GM12878 (cell line): Measurements from ENCODE around the gene DGKB. TPM values are rescaled to one million over a fixed set of nuclear protein-coding genes. Genes with fewer than 3 reads are reported as not detected.

Source experiments
- ATAC-seq: fragments of 200-7000 bp; cut with Tn5 transposase; 3 replicates; pipeline ENCODE4 v1.9.1; 2020; ENCODE audit warnings: mild to moderate bottlenecking, moderate library complexity
- BruUV-seq: library from RNA; stranded (reverse); fragments of 400-500 nt; replicated peaks from 2 replicates; lab custom pipeline; 2021; lab: Mats Ljungman, UMichigan
- CTCF ChIA-PET: fragments of 300-600 bp; sonication (Branson Sonifier 250); formaldehyde crosslinking; extraction: SDS; loops from one replicate; lab custom pipeline; 2021; ENCODE audit warnings: inconsistent platforms; lab: Yijun Ruan, JAX
- POLR2A ChIA-PET: fragments of 350-600 bp; formaldehyde crosslinking; extraction: SDS; loops from one replicate; lab custom pipeline; 2021; ENCODE audit warnings: inconsistent platforms; lab: Charles Lee
- RAD21 ChIA-PET: fragments of 300-600 bp; sonication (Branson Sonifier 250); formaldehyde crosslinking; loops from one replicate; lab custom pipeline; 2023; ENCODE audit warnings: antibody characterized with exemption; ENCODE audit not compliant: unreplicated experiment; lab: Charles Lee
- SMC1A ChIA-PET: fragments of 300-600 bp; sonication (Branson Sonifier 250); formaldehyde crosslinking; loops from one replicate; lab custom pipeline; 2023; ENCODE audit not compliant: unreplicated experiment, uncharacterized antibody; lab: Charles Lee
- DNase-seq: peaks from one replicate; pipeline ENCODE4 v3.0.0-alpha.2; 2011; ENCODE audit warnings: low read depth, low spot score
- FAIRE-seq: peaks from 3 replicates; lab custom pipeline; 2011; peaks lifted over from hg19 to GRCh38; lab: Jason Lieb, UNC
- H2AFZ ChIP-seq: 2 replicates; pipeline ENCODE4 v1.6.0; 2011; ENCODE audit warnings: low read depth, low read length, control low read depth; ENCODE audit not compliant: control insufficient read depth
- H3K27ac ChIP-seq: 2 replicates; pipeline ENCODE4 v1.5.1; 2011; ENCODE audit warnings: control low read depth; ENCODE audit not compliant: control insufficient read depth, insufficient read depth
- H3K27me3 ChIP-seq, 2 experiments: replicated peaks in 1 of 2; 2 replicates each; pipeline versions ENCODE4 v1.6.0 to v1.6.1; 2011; ENCODE audit warnings: low read length in 1 of 2; ENCODE audit not compliant: control insufficient read depth in 2 of 2, insufficient read depth in 2 of 2
- H3K36me3 ChIP-seq, 2 experiments: 2 replicates each; pipeline ENCODE4 v1.5.1; 2011; ENCODE audit warnings: low read length in 1 of 2; ENCODE audit not compliant: control insufficient read depth in 2 of 2, insufficient read depth in 2 of 2
- H3K4me1 ChIP-seq: 2 replicates; pipeline ENCODE4 v1.6.1; 2011; ENCODE audit warnings: mild to moderate bottlenecking, low read length, moderate library complexity, mixed read lengths; ENCODE audit not compliant: control insufficient read depth, insufficient read depth
- H3K4me2 ChIP-seq: 2 replicates; pipeline ENCODE4 v1.6.0; 2011; ENCODE audit warnings: control low read depth; ENCODE audit not compliant: control insufficient read depth, insufficient read depth
- H3K4me3 ChIP-seq: fragments of 200-600 bp; sonication (generic); 2 replicates; pipeline ENCODE4 v1.5.1; 2016
- H3K79me2 ChIP-seq: 2 replicates; pipeline ENCODE4 v1.6.0; 2011; ENCODE audit warnings: low read length; ENCODE audit not compliant: control insufficient read depth, insufficient read depth
- H3K9ac ChIP-seq: 2 replicates; pipeline ENCODE4 v1.8.0; 2011; ENCODE audit warnings: low read length, control low read depth, mixed read lengths; ENCODE audit not compliant: control insufficient read depth, insufficient read depth
- H3K9me3 ChIP-seq: replicated peaks from 3 replicates; pipeline ENCODE4 v1.5.1; 2011; ENCODE audit warnings: mild to moderate bottlenecking, low read length; ENCODE audit not compliant: control insufficient read depth, insufficient read depth
- H4K20me1 ChIP-seq: 2 replicates; pipeline ENCODE4 v1.6.0; 2011; ENCODE audit not compliant: control insufficient read depth, insufficient read depth
- CBX3 ChIP-seq: fragments of 200-600 bp; sonication (generic); IDR thresholded peaks from 2 replicates; pipeline ENCODE4 v1.6.1; 2016; ENCODE audit warnings: low read depth, borderline replicate concordance
- CEBPB ChIP-seq, 2 experiments: fragments of 150-350 bp in 1 of 2; IDR thresholded peaks; 2 replicates each; pipeline ENCODE4 v1.6.1; 2012 to 2014; ENCODE audit warnings: low read depth in 2 of 2, low read length in 2 of 2, borderline replicate concordance in 1 of 2, inconsistent platforms in 1 of 2
- CHD1 ChIP-seq: IDR thresholded peaks from 2 replicates; pipeline ENCODE4 v1.6.1; 2012; ENCODE audit warnings: low read depth, low read length, improper control_type of control experiment
- CHD4 ChIP-seq: fragments of 200-600 bp; sonication (generic); IDR thresholded peaks from 2 replicates; pipeline ENCODE4 v1.6.1; 2016; ENCODE audit warnings: mild to moderate bottlenecking
- FOXK2 ChIP-seq: fragments of 450-650 bp; IDR thresholded peaks from 2 replicates; pipeline ENCODE4 v1.6.1; 2017; ENCODE audit warnings: mild to moderate bottlenecking, moderate library complexity
- KAT2A ChIP-seq: conservative IDR thresholded peaks from 2 replicates; pipeline ENCODE4 v1.6.1; 2011; ENCODE audit warnings: low read depth, low read length; ENCODE audit not compliant: control insufficient read depth
- MEF2A ChIP-seq: IDR thresholded peaks from 2 replicates; pipeline ENCODE4 v1.6.1; 2011; ENCODE audit warnings: low read depth, mild to moderate bottlenecking, low read length, moderate library complexity; ENCODE audit not compliant: insufficient read depth
- MXI1 ChIP-seq: fragments of 150-350 bp; IDR thresholded peaks from 2 replicates; pipeline ENCODE4 v1.6.1; 2011; ENCODE audit warnings: low read depth, mild to moderate bottlenecking, inconsistent platforms, low read length, improper control_type of control experiment
- NR2C2 ChIP-seq: IDR thresholded peaks from 2 replicates; pipeline ENCODE4 v1.6.1; 2011; ENCODE audit warnings: borderline replicate concordance, low read depth; ENCODE audit not compliant: control insufficient read depth, insufficient read length
- SMC3 ChIP-seq: IDR thresholded peaks from 2 replicates; pipeline ENCODE4 v1.6.1; 2011; ENCODE audit warnings: low read length, improper control_type of control experiment, borderline replicate concordance
- ZNF207 ChIP-seq: fragments of 450-650 bp; IDR thresholded peaks from 2 replicates; pipeline ENCODE4 v1.6.1; 2014; ENCODE audit warnings: antibody characterized with exemption, mild to moderate bottlenecking, borderline replicate concordance
- ZZZ3 ChIP-seq: IDR thresholded peaks from 2 replicates; pipeline ENCODE4 v1.6.1; 2011; ENCODE audit warnings: low read depth; ENCODE audit not compliant: control insufficient read depth, insufficient read length
- WGBS: methylation state at CpG from one replicate; pipeline ENCODE4 v1.1.6; 2016; ENCODE audit warnings: low lambda C conversion rate; ENCODE audit not compliant: insufficient replicate concordance, insufficient coverage; ENCODE audit errors: missing lambda C conversion rate; 5-methylcytosine and 5-hydroxymethylcytosine counted together
- in situ Hi-C: fragments of 300-500 bp; cut with MboI; formaldehyde crosslinking; loops from 9 replicates; pipeline ENCODE4 v1.14.3; 2018; ENCODE audit warnings: mixed read lengths
- intact Hi-C: fragments of 100-400 bp; cut with micrococcal nuclease; formaldehyde crosslinking; loops from one replicate; pipeline ENCODE4 v1.14.2; 2022; ENCODE audit not compliant: unreplicated experiment
- polyA plus RNA-seq, 11 experiments: library from polyadenylated mRNA; depleted of rRNA in 4 of 11; unstranded in 6 of 11; stranded (reverse) in 5 of 11; fragments of >200 nt; fragmentation: Nextera tagmentation in 4 of 11; fragmentation: Illumina TruSeq in 1 of 11; extraction: Ambion mirVana in 4 of 11; extraction: Trizol in 1 of 11; gene quantifications; 1 replicate in 1 of 11; 2 replicates in 10 of 11; pipeline versions ENCODE4 v1.2.1 to v1.2.3, GENCODE V29; 2011 to 2016; ENCODE audit warnings: inconsistent platforms in 2 of 11, missing spikeins in 2 of 11, low read depth in 1 of 11
- total RNA-seq, 4 experiments: library from RNA; depleted of rRNA in 3 of 4; stranded (reverse); fragments of >200 nt in 3 of 4; fragmentation: Illumina TruSeq in 1 of 4; extraction: Trizol in 1 of 4; gene quantifications; 2 replicates each; pipeline versions ENCODE4 v1.2.1 to v1.2.3, GENCODE V29; 2013 to 2021
- TF ChIP-seq, protein P1 (sequence below): fragments of 150-350 bp; IDR thresholded peaks from 2 replicates; pipeline ENCODE4 v1.6.1; 2016; ENCODE audit warnings: low read depth, low read length
- TF ChIP-seq, protein P2 (sequence below): fragments of 450-650 bp; IDR thresholded peaks from 2 replicates; pipeline ENCODE4 v1.6.1; 2017; ENCODE audit warnings: mild to moderate bottlenecking
- TF ChIP-seq, protein P3 (sequence below), 3 experiments: IDR thresholded peaks in 2 of 3; conservative IDR thresholded peaks in 1 of 3; 2 replicates each; pipeline ENCODE4 v1.5.1; 2011; ENCODE audit warnings: low read depth in 3 of 3, low read length in 3 of 3, mild to moderate bottlenecking in 3 of 3, control low read depth in 2 of 3, moderate library complexity in 2 of 3, inconsistent platforms in 1 of 3, mixed read lengths in 1 of 3; ENCODE audit not compliant: control insufficient read depth in 2 of 3, insufficient read depth in 1 of 3; ENCODE audit errors: extremely low read depth in 1 of 3
- TF ChIP-seq, protein P4 (sequence below): fragments of 150-350 bp; IDR thresholded peaks from 2 replicates; pipeline ENCODE4 v1.6.1; 2014; ENCODE audit warnings: mild to moderate bottlenecking, low read depth, low read length

Gene DGKB
- total and polyA plus RNA-seq, 10 of the 15 experiments (the other 5 are each of a cell fraction or from before 2014, with no cell fraction given) = 0.02 to 0.10 (median 0.04) TPM; not detected in 6

DNA sequence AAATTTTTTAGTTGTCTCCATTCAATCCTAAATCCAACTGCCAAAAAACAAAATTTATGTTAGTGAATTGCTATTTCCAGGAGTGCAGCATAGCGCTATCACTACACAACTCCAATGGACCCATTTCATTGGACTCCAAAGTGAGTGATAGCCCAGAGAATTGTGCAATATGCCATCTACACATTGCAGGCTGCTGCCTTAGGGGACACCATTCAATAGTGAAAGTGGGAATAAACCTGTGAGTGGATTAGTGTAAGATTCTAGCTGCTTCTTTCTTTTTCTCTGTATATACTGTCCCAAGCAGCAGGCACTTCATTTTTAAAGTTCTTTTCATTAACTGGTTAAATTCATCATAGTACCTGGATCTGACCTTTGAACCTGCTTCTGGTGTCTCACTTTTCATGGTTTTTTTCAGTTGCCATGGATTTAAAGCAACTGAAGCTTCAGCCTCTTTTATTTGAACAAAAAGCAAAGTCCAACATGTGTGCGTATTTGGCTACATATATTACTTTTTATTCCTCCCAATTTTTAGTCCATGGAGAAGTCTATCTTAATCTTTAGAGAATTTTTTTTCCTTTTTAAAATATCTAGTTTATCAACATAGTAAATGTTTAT is 97.3 kb downstream of the DGKB start:
- ATAC-seq (no peak), FAIRE-seq (no peak), DNase-seq (no peak)
- no peaks in the 10 kb centered on the region for H3K9me3 ChIP-seq
- in situ Hi-C loops = no loop called here
- WGBS = 44% methylated on average over 2 of the region's 2 CpGs
- H3K9ac ChIP-seq = no peak overlapping the region
- ChIA-PET POLR2A (no interaction called here), CTCF (no interaction called here), RAD21 (no interaction called here), SMC1A (no interaction called here)
- intact Hi-C loops = no loop called here
- no peak overlapping the region for H3K4me3 ChIP-seq
- H3K4me1 ChIP-seq = no peaks in the 10 kb centered on the region
- no peak overlapping the region for H3K27ac ChIP-seq
- no TSS peak for BruUV-seq
- H3K79me2 ChIP-seq = no peaks in the 10 kb centered on the region
- no peak overlapping the region for H3K4me2 ChIP-seq
- no peaks in the 10 kb centered on the region for H4K20me1 ChIP-seq
- H2AFZ ChIP-seq = no peak overlapping the region
- H3K36me3 ChIP-seq = no peaks in the 10 kb centered on the region
- no peaks in the 10 kb centered on the region for H3K27me3 ChIP-seq
- TF ChIP-seq FOXK2 = no peak
- TF ChIP-seq MXI1 = no peak
- no peak for TF ChIP-seq KAT2A
- no peak for TF ChIP-seq ZNF207
- TF ChIP-seq CEBPB (IDR thresholded peaks at IDR 0.05; ENCODE audit: borderline replicate concordance in 1 of 2, low read depth in 2 of 2, low read length in 2 of 2) = no peak
- TF ChIP-seq, protein P1, sequence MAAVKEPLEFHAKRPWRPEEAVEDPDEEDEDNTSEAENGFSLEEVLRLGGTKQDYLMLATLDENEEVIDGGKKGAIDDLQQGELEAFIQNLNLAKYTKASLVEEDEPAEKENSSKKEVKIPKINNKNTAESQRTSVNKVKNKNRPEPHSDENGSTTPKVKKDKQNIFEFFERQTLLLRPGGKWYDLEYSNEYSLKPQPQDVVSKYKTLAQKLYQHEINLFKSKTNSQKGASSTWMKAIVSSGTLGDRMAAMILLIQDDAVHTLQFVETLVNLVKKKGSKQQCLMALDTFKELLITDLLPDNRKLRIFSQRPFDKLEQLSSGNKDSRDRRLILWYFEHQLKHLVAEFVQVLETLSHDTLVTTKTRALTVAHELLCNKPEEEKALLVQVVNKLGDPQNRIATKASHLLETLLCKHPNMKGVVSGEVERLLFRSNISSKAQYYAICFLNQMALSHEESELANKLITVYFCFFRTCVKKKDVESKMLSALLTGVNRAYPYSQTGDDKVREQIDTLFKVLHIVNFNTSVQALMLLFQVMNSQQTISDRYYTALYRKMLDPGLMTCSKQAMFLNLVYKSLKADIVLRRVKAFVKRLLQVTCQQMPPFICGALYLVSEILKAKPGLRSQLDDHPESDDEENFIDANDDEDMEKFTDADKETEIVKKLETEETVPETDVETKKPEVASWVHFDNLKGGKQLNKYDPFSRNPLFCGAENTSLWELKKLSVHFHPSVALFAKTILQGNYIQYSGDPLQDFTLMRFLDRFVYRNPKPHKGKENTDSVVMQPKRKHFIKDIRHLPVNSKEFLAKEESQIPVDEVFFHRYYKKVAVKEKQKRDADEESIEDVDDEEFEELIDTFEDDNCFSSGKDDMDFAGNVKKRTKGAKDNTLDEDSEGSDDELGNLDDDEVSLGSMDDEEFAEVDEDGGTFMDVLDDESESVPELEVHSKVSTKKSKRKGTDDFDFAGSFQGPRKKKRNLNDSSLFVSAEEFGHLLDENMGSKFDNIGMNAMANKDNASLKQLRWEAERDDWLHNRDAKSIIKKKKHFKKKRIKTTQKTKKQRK = no peak
- TF ChIP-seq CBX3 = no peak
- no peak for TF ChIP-seq CHD4
- TF ChIP-seq NR2C2 = no peak
- TF ChIP-seq, protein P2, sequence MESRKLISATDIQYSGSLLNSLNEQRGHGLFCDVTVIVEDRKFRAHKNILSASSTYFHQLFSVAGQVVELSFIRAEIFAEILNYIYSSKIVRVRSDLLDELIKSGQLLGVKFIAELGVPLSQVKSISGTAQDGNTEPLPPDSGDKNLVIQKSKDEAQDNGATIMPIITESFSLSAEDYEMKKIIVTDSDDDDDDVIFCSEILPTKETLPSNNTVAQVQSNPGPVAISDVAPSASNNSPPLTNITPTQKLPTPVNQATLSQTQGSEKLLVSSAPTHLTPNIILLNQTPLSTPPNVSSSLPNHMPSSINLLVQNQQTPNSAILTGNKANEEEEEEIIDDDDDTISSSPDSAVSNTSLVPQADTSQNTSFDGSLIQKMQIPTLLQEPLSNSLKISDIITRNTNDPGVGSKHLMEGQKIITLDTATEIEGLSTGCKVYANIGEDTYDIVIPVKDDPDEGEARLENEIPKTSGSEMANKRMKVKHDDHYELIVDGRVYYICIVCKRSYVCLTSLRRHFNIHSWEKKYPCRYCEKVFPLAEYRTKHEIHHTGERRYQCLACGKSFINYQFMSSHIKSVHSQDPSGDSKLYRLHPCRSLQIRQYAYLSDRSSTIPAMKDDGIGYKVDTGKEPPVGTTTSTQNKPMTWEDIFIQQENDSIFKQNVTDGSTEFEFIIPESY = no peak
- TF ChIP-seq ZZZ3 = no peak
- TF ChIP-seq MEF2A = no peak
- TF ChIP-seq CHD1 = no peak
- TF ChIP-seq, protein P3, sequence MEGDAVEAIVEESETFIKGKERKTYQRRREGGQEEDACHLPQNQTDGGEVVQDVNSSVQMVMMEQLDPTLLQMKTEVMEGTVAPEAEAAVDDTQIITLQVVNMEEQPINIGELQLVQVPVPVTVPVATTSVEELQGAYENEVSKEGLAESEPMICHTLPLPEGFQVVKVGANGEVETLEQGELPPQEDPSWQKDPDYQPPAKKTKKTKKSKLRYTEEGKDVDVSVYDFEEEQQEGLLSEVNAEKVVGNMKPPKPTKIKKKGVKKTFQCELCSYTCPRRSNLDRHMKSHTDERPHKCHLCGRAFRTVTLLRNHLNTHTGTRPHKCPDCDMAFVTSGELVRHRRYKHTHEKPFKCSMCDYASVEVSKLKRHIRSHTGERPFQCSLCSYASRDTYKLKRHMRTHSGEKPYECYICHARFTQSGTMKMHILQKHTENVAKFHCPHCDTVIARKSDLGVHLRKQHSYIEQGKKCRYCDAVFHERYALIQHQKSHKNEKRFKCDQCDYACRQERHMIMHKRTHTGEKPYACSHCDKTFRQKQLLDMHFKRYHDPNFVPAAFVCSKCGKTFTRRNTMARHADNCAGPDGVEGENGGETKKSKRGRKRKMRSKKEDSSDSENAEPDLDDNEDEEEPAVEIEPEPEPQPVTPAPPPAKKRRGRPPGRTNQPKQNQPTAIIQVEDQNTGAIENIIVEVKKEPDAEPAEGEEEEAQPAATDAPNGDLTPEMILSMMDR (IDR thresholded peaks at IDR 0.05 in 2 of 3, conservative IDR thresholded peaks at IDR 0.05 in 1 of 3; ENCODE audit: control insufficient read depth in 2 of 3, extremely low read depth in 1 of 3, insufficient read depth in 1 of 3, low read depth in 3 of 3, low read length in 3 of 3) = no peak
- no peak for TF ChIP-seq SMC3
- TF ChIP-seq, protein P4, sequence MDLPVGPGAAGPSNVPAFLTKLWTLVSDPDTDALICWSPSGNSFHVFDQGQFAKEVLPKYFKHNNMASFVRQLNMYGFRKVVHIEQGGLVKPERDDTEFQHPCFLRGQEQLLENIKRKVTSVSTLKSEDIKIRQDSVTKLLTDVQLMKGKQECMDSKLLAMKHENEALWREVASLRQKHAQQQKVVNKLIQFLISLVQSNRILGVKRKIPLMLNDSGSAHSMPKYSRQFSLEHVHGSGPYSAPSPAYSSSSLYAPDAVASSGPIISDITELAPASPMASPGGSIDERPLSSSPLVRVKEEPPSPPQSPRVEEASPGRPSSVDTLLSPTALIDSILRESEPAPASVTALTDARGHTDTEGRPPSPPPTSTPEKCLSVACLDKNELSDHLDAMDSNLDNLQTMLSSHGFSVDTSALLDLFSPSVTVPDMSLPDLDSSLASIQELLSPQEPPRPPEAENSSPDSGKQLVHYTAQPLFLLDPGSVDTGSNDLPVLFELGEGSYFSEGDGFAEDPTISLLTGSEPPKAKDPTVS = no peak
